Pancreas (tissue), 10 donors: ENCODE measurements around the gene OSBPL3. TPM values are rescaled to one million over a fixed set of nuclear protein-coding genes. Genes with fewer than 3 reads are reported as not detected.
"Not testable (repeated sequence)": the region's sequence is repeated elsewhere in the genome, so short reads cannot be mapped to it uniquely, and the experiment has no call there.

Experiments
- ATAC-seq, 4 donors: fragments of 200-7000 bp; cut with Tn5 transposase; one replicate each; pipeline versions ENCODE4 v1.8.0 to v1.9.1; 2020; ENCODE audit warnings: mild to moderate bottlenecking in 4 of 4, moderate library complexity in 4 of 4
- DNase-seq, 6 donors: peaks; one replicate each; pipeline ENCODE4 v3.0.0-alpha.2; 2020
- FAIRE-seq: peaks from 2 replicates; lab custom pipeline; 2012; peaks lifted over from hg19 to GRCh38; lab: Jason Lieb, UNC
- H3K27ac ChIP-seq, 4 donors: fragments of 200-600 bp; sonication (generic); 1 replicate in 3 of 4; 2 replicates in 1 of 4; pipeline versions ENCODE4 v1.5.0 to v1.8.0; 2020
- H3K27me3 ChIP-seq, 4 donors: fragments of 200-600 bp; one replicate each; pipeline ENCODE4 v1.8.0; 2021
- H3K36me3 ChIP-seq, 3 donors: fragments of 200-600 bp; sonication (generic) in 1 of 3; one replicate each; pipeline versions ENCODE4 v1.5.0 to v1.8.0; 2020 to 2021
- H3K4me1 ChIP-seq, 3 donors: fragments of 200-600 bp; one replicate each; pipeline ENCODE4 v1.8.0; 2021
- H3K4me3 ChIP-seq, 4 donors: fragments of 200-600 bp; sonication (generic) in 2 of 4; one replicate each; pipeline versions ENCODE4 v1.5.0 to v1.8.0; 2020 to 2021
- H3K9me3 ChIP-seq, 4 donors: fragments of 200-600 bp; one replicate each; pipeline ENCODE4 v1.8.0; 2021
- CTCF ChIP-seq, 4 donors: fragments of 200-600 bp; sonication (generic) in 3 of 4; IDR thresholded peaks; one replicate each; pipeline versions ENCODE4 v1.5.0 to v1.8.0; 2021; ENCODE audit warnings: antibody characterized with exemption in 4 of 4
- WGBS, 2 donors: extraction: QIAGEN DNeasy Blood & Tissue Kit; methylation state at CpG; one replicate each; pipeline ENCODE4 v1.1.7; 2013; 5-methylcytosine and 5-hydroxymethylcytosine counted together
- intact Hi-C, 3 donors: fragments of 100-400 bp; cut with DNase I; formaldehyde crosslinking; loops; one replicate each; pipeline versions ENCODE4 v1.11.1 to v1.14.2; 2022
- polyA plus RNA-seq, 2 donors: library from polyadenylated mRNA; stranded (reverse); fragments of 200-250 nt; gene quantifications; one replicate each; pipeline ENCODE4 v1.2.3, GENCODE V29; 2013
- total RNA-seq, 6 donors: library from RNA; stranded (reverse); fragmentation: NEBNext Ultra II Directional in 4 of 6; extraction: Animal tissue kit (Norgen Biotek cat#: 25700) in 4 of 6; gene quantifications; one replicate each; pipeline versions ENCODE4 v1.2.1 to v1.2.4, GENCODE V29; 2021 to 2023
- donor health status: healthy with polysubstance abuse.
- donor health status: DM: no; HTN: no; CAD: no; lungs with moderate emphysema.
- donor health status: DM: no; HTN: no; CAD: no.
- donor health status: control.
- donor health status: control.
- donor health status: Bipolar disorder and iron deficiency.
- donor health status: DM: yes; HTN: yes; CAD: no.
- donor health status: DM: no; HTN: no; CAD: no.
- donor health status: DM: no; HTN: no; CAD: no.
- donor health status: DM: yes; HTN: yes; CAD: no.

Gene OSBPL3
- total and polyA plus RNA-seq, 8 donors, result 1.5 to 9.5 (median 3.9) TPM

DNA sequence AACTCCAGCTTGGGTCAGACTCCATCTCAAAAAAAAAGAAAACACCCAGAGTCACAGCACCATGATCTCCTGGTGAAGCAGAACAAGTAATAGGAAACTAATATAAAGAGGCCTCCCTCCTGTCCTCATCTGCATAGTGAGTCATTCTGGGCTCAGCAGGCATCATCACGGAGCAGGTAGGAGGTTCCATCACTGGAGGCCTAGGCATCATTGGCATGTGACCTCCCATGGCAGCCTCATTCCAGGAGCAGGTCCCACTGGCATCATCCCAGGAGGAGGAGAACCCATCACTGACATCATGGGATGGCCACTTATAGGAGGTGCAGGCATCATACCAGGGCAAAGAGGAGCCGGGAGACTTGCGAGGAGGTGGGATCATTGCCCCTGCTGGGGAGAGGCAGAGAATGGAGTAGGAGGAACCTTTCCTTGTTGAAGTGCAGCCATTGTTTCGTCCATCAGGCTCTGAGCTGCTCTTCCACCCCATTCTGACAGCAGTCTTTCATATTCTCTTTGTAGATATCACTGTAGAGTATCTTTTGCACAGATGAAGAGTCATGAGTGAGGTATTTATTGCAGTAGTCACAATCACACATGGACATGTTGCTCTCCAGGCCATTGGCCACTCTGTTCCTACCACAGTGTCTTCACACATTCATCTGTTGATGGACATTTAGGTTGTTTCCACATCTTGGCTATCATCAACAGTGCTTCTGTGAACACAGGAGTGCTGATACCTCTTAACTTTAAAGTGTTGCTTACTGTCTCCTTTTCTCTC is 73.8 kb downstream of the OSBPL3 start:
- H3K4me3 ChIP-seq, result no peak overlapping the region
- ATAC-seq (no peak), DNase-seq (no peak), FAIRE-seq (no peak)
- peaks cover 0 to 11% (median 5%) of the 10 kb centered on the region in 3 donors for H3K4me1 ChIP-seq
- H3K9me3 ChIP-seq, result no peaks in the 10 kb centered on the region
- no peak for TF ChIP-seq CTCF (IDR thresholded peaks at IDR 0.05)
- H3K36me3 ChIP-seq, result no peaks in the 10 kb centered on the region
- 94 to 96% methylated on average over 4 of the region's 4 CpGs for WGBS, 2 donors
- H3K27ac ChIP-seq, result no peak overlapping the region
- no peaks in the 10 kb centered on the region for H3K27me3 ChIP-seq
- intact Hi-C loops, result no loop called here

- WGBS, 2 donors, result 89 to 95% methylated on average over 4 of the region's 4 CpGs
- intact Hi-C loops, H3K9me3 ChIP-seq, H3K27me3 ChIP-seq, H3K36me3 ChIP-seq, FAIRE-seq, H3K27ac ChIP-seq, ATAC-seq, H3K4me3 ChIP-seq, DNase-seq: not testable (repeated sequence)
- H3K4me1 ChIP-seq, result peaks cover 0 to 11% (median 5%) of the 10 kb centered on the region in 3 donors
These were observed 76.0 kb downstream of the OSBPL3 start for GRCh38 chr7:24903992-24904391.

- WGBS, 2 donors, result 94 to 98% methylated on average over 3 of the region's 3 CpGs
- no peak for DNase-seq
- Histone ChIP-seq H3K4me1 (peaks cover 0 to 11% (median 5%) of the 10 kb centered on the region in 3 donors), H3K27me3 (no peaks in the 10 kb centered on the region), H3K27ac (no peak overlapping the region), H3K9me3 (no peaks in the 10 kb centered on the region), H3K36me3 (no peaks in the 10 kb centered on the region), H3K4me3 (no peak overlapping the region)
- intact Hi-C loops, result no loop called here
- no peak for TF ChIP-seq CTCF (IDR thresholded peaks at IDR 0.05)
- ATAC-seq, result no peak
- FAIRE-seq, result no peak
These were observed 76.4 kb downstream of the OSBPL3 start for GRCh38 chr7:24903559-24903958.

- FAIRE-seq (no peak), DNase-seq (no peak), ATAC-seq (no peak)
- intact Hi-C loops, result no loop called here
- Histone ChIP-seq H3K27me3 (no peaks in the 10 kb centered on the region), H3K27ac (no peak overlapping the region), H3K36me3 (no peaks in the 10 kb centered on the region), H3K4me1 (peaks cover 0 to 11% (median 5%) of the 10 kb centered on the region in 3 donors), H3K9me3 (no peaks in the 10 kb centered on the region), H3K4me3 (no peak overlapping the region)
- WGBS, 2 donors, result 86 to 91% methylated on average over 2 of the region's 2 CpGs
- TF ChIP-seq CTCF (IDR thresholded peaks at IDR 0.05), result no peak
These were observed 77.0 kb downstream of the OSBPL3 start for GRCh38 chr7:24902931-24903330.

GRCh38 chr7:24902276-24902675 is 77.7 kb downstream of the OSBPL3 start:
- Histone ChIP-seq H3K4me3 (no peak overlapping the region), H3K27ac (no peak overlapping the region), H3K4me1 (peaks cover 0 to 11% (median 5%) of the 10 kb centered on the region in 3 donors), H3K27me3 (no peaks in the 10 kb centered on the region), H3K36me3 (no peaks in the 10 kb centered on the region), H3K9me3 (no peaks in the 10 kb centered on the region)
- ATAC-seq, result no peak
- no peak for DNase-seq
- intact Hi-C loops, result no loop called here
- no peak for TF ChIP-seq CTCF (IDR thresholded peaks at IDR 0.05)
- no peak for FAIRE-seq
- WGBS, 2 donors, result 85 to 89% methylated on average over 2 of the region's 2 CpGs
